T-helper 22 cell (primary cell): ENCODE data around the gene FAM47C.
"Not testable (repeated sequence)": the region's sequence is repeated elsewhere in the genome, so short reads cannot be mapped to it uniquely, and the experiment has no call there.

Source experiments
- DNase-seq: peaks from one replicate; pipeline ENCODE4 v3.0.0-alpha.2; 2020; ENCODE audit warnings: low read depth

FAM47C gene

GRCh38 chrX:37008182-37008581, at the start of gene FAM47C:
Gene FAM47C, plus strand, starts transcription at chrX:37008366. Its CDS starts 45 bp downstream, at chrX:37008411.
- not testable (repeated sequence) for DNase-seq

GRCh38 chrX:36961590-36961989, 46.6 kb upstream of the FAM47C start:
- DNase-seq, result no peak

GRCh38 chrX:36963069-36963808, 44.9 kb upstream of the FAM47C start:
- no peak for DNase-seq

GRCh38 chrX:36963852-36964251, 44.3 kb upstream of the FAM47C start:
- no peak for DNase-seq

GRCh38 chrX:36973575-36973974, 34.6 kb upstream of the FAM47C start:
- DNase-seq, result no peak

GRCh38 chrX:36974911-36975310, 33.3 kb upstream of the FAM47C start:
- DNase-seq, result no peak

GRCh38 chrX:36978886-36979285, 29.3 kb upstream of the FAM47C start:
- DNase-seq, result no peak

GRCh38 chrX:36983831-36984230, 24.3 kb upstream of the FAM47C start:
- no peak for DNase-seq

- not testable (repeated sequence) for DNase-seq
These were observed 22.6 kb upstream of the FAM47C start for GRCh38 chrX:36985416-36986209.

GRCh38 chrX:36986231-36986630, 21.9 kb upstream of the FAM47C start:
- DNase-seq, result no peak

- DNase-seq, result not testable (repeated sequence)
These were observed 21.0 kb upstream of the FAM47C start for GRCh38 chrX:36987212-36987611.

GRCh38 chrX:37000140-37000539, 8.0 kb upstream of the FAM47C start:
- no peak for DNase-seq

GRCh38 chrX:37010496-37010895, 2.3 kb downstream of the FAM47C start:
- DNase-seq, result no peak

- not testable (repeated sequence) for DNase-seq
These were observed 26.1 kb downstream of the FAM47C start for GRCh38 chrX:37034260-37034659.

- not testable (repeated sequence) for DNase-seq
These were observed 28.6 kb downstream of the FAM47C start for GRCh38 chrX:37036674-37037220.

GRCh38 chrX:37038814-37039213, 30.6 kb downstream of the FAM47C start:
- not testable (repeated sequence) for DNase-seq

- not testable (repeated sequence) for DNase-seq
These were observed 35.1 kb downstream of the FAM47C start for GRCh38 chrX:37042956-37043885.

GRCh38 chrX:37047776-37048175, 39.6 kb downstream of the FAM47C start:
- DNase-seq, result no peak

- not testable (repeated sequence) for DNase-seq
These were observed 49.4 kb downstream of the FAM47C start for GRCh38 chrX:37057572-37057971.

- DNase-seq, result no peak
These were observed 52.8 kb downstream of the FAM47C start for GRCh38 chrX:37060999-37061398.
